ENCODE results near the gene CEP55. TPM values are rescaled to one million over a fixed set of nuclear protein-coding genes. Genes with fewer than 3 reads are reported as not detected.

Gene CEP55
- total and polyA plus RNA-seq, 9 of the 15 experiments (the other 6 are each of a cell fraction or from before 2014, with no cell fraction given) = 4.4 to 32.5 (median 18.1) TPM

DNA sequence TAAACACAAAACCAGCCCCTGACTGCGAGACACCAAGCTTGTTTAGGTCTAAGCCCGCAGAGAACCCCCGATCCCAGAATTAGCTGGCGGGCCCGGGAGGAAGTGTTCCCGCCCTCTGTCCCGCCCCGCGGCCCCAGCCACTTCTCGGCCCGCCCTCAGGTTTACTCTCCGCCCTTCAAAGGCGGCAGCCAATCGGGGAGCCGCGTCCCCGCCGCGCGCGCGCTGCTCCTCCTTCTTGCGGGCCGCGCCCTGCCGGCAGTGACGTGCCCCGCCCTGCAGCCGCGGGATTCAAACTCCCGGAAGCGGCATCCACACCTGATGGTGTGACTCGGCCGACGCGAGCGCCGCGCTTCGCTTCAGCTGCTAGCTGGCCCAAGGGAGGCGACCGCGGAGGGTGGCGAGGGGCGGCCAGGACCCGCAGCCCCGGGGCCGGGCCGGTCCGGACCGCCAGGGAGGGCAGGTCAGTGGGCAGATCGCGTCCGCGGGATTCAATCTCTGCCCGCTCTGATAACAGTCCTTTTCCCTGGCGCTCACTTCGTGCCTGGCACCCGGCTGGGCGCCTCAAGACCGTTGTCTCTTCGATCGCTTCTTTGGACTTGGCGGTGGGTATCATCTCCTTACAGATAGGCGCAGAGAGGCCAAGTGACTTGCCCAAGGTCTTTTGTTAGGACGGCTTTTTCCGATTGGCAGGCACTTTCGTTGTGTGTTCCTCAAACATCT lies at the start of gene CEP55 (continued):
- TF ChIP-seq, protein P1, sequence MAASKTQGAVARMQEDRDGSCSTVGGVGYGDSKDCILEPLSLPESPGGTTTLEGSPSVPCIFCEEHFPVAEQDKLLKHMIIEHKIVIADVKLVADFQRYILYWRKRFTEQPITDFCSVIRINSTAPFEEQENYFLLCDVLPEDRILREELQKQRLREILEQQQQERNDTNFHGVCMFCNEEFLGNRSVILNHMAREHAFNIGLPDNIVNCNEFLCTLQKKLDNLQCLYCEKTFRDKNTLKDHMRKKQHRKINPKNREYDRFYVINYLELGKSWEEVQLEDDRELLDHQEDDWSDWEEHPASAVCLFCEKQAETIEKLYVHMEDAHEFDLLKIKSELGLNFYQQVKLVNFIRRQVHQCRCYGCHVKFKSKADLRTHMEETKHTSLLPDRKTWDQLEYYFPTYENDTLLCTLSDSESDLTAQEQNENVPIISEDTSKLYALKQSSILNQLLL (CRISPR knock-in tag; IDR thresholded peaks at IDR 0.05; ENCODE audit: borderline replicate concordance) = no peak
- peak; percentile 92 for TF ChIP-seq CXXC5 (CRISPR knock-in tag; IDR thresholded peaks at IDR 0.05)
- TF ChIP-seq, protein P2, sequence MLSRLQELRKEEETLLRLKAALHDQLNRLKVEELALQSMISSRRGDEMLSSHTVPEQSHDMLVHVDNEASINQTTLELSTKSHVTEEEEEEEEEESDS (CRISPR knock-in tag; IDR thresholded peaks at IDR 0.05) = no peak
- TF ChIP-seq, protein P3, sequence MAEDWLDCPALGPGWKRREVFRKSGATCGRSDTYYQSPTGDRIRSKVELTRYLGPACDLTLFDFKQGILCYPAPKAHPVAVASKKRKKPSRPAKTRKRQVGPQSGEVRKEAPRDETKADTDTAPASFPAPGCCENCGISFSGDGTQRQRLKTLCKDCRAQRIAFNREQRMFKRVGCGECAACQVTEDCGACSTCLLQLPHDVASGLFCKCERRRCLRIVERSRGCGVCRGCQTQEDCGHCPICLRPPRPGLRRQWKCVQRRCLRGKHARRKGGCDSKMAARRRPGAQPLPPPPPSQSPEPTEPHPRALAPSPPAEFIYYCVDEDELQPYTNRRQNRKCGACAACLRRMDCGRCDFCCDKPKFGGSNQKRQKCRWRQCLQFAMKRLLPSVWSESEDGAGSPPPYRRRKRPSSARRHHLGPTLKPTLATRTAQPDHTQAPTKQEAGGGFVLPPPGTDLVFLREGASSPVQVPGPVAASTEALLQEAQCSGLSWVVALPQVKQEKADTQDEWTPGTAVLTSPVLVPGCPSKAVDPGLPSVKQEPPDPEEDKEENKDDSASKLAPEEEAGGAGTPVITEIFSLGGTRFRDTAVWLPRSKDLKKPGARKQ (CRISPR knock-in tag; IDR thresholded peaks at IDR 0.05) = no peak
- TF ChIP-seq PHF8 (IDR thresholded peaks at IDR 0.05; ENCODE audit: borderline replicate concordance, low read length) = peak; percentile 77; the same call in 1 of the 2 replicates
- TF ChIP-seq THRAP3 (IDR thresholded peaks at IDR 0.05; ENCODE audit: borderline replicate concordance) = no peak
- TF ChIP-seq, protein P4, sequence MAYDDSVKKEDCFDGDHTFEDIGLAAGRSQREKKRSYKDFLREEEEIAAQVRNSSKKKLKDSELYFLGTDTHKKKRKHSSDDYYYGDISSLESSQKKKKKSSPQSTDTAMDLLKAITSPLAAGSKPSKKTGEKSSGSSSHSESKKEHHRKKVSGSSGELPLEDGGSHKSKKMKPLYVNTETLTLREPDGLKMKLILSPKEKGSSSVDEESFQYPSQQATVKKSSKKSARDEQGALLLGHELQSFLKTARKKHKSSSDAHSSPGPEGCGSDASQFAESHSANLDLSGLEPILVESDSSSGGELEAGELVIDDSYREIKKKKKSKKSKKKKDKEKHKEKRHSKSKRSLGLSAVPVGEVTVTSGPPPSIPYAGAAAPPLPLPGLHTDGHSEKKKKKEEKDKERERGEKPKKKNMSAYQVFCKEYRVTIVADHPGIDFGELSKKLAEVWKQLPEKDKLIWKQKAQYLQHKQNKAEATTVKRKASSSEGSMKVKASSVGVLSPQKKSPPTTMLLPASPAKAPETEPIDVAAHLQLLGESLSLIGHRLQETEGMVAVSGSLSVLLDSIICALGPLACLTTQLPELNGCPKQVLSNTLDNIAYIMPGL (CRISPR knock-in tag; IDR thresholded peaks at IDR 0.05) = no peak
- TF ChIP-seq, protein P5, sequence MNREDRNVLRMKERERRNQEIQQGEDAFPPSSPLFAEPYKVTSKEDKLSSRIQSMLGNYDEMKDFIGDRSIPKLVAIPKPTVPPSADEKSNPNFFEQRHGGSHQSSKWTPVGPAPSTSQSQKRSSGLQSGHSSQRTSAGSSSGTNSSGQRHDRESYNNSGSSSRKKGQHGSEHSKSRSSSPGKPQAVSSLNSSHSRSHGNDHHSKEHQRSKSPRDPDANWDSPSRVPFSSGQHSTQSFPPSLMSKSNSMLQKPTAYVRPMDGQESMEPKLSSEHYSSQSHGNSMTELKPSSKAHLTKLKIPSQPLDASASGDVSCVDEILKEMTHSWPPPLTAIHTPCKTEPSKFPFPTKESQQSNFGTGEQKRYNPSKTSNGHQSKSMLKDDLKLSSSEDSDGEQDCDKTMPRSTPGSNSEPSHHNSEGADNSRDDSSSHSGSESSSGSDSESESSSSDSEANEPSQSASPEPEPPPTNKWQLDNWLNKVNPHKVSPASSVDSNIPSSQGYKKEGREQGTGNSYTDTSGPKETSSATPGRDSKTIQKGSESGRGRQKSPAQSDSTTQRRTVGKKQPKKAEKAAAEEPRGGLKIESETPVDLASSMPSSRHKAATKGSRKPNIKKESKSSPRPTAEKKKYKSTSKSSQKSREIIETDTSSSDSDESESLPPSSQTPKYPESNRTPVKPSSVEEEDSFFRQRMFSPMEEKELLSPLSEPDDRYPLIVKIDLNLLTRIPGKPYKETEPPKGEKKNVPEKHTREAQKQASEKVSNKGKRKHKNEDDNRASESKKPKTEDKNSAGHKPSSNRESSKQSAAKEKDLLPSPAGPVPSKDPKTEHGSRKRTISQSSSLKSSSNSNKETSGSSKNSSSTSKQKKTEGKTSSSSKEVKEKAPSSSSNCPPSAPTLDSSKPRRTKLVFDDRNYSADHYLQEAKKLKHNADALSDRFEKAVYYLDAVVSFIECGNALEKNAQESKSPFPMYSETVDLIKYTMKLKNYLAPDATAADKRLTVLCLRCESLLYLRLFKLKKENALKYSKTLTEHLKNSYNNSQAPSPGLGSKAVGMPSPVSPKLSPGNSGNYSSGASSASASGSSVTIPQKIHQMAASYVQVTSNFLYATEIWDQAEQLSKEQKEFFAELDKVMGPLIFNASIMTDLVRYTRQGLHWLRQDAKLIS (CRISPR knock-in tag; IDR thresholded peaks at IDR 0.05) = no peak
- no peak for TF ChIP-seq NBN (IDR thresholded peaks at IDR 0.05; ENCODE audit: low read depth)
- no peak for TF ChIP-seq ZNF133 (CRISPR knock-in tag; IDR thresholded peaks at IDR 0.05)
- peak; percentile 37; the same call in 1 of the 2 replicates for TF ChIP-seq JUND (IDR thresholded peaks at IDR 0.05; ENCODE audit: borderline replicate concordance, low read depth, low read length)
- no peak for TF ChIP-seq JUND (tag; IDR thresholded peaks at IDR 0.05; ENCODE audit: borderline replicate concordance, low read depth, low read length)
- TF ChIP-seq, protein P6, sequence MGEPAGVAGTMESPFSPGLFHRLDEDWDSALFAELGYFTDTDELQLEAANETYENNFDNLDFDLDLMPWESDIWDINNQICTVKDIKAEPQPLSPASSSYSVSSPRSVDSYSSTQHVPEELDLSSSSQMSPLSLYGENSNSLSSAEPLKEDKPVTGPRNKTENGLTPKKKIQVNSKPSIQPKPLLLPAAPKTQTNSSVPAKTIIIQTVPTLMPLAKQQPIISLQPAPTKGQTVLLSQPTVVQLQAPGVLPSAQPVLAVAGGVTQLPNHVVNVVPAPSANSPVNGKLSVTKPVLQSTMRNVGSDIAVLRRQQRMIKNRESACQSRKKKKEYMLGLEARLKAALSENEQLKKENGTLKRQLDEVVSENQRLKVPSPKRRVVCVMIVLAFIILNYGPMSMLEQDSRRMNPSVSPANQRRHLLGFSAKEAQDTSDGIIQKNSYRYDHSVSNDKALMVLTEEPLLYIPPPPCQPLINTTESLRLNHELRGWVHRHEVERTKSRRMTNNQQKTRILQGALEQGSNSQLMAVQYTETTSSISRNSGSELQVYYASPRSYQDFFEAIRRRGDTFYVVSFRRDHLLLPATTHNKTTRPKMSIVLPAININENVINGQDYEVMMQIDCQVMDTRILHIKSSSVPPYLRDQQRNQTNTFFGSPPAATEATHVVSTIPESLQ (CRISPR knock-in tag; IDR thresholded peaks at IDR 0.05) = no peak
- peak; percentile 67 for TF ChIP-seq MYC (IDR thresholded peaks at IDR 0.05; ENCODE audit: low read depth, low read length)
- no peak for TF ChIP-seq MYC (CRISPR knock-in tag; IDR thresholded peaks at IDR 0.05; ENCODE audit: borderline replicate concordance, low read depth)

Measured in K562 (cell line).